Testis (tissue), 2 donors: ENCODE data around the gene SLC38A1.

Experiments
- POLR2A ChIP-seq: fragments of 450-650 bp; IDR thresholded peaks from one replicate; pipeline ENCODE4 v1.6.1; 2017; ENCODE audit warnings: antibody characterized with exemption, mild to moderate bottlenecking, moderate library complexity
- TF ChIP-seq, protein P1 (sequence below), 3 experiments: fragments of 450-650 bp in 2 of 3; fragments of 200-600 bp in 1 of 3; sonication (generic) in 1 of 3; IDR thresholded peaks; one replicate each; pipeline ENCODE4 v1.5.1; 2016 to 2019; ENCODE audit warnings: antibody characterized with exemption in 3 of 3, mild to moderate bottlenecking in 2 of 3, moderate library complexity in 1 of 3

DNA sequence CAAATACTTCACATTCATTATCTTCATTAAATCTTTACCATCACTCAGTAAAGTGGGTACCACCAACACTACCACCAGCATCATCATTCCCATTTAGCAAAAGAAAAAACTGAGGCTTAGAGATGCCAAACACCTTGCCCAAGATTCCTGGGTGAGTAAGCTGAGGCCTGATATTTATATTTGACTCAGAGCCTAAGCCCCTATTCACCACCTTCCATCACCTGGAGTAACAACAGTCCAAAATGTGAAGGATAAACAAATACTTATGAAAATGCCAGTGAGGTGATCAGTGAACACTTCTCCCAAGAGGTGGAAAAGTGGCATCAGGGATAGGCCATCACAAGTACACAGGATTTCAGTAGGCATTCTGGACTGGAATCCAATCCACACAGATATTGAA is 3.7 kb downstream of the SLC38A1 start:
- TF ChIP-seq, protein P1, sequence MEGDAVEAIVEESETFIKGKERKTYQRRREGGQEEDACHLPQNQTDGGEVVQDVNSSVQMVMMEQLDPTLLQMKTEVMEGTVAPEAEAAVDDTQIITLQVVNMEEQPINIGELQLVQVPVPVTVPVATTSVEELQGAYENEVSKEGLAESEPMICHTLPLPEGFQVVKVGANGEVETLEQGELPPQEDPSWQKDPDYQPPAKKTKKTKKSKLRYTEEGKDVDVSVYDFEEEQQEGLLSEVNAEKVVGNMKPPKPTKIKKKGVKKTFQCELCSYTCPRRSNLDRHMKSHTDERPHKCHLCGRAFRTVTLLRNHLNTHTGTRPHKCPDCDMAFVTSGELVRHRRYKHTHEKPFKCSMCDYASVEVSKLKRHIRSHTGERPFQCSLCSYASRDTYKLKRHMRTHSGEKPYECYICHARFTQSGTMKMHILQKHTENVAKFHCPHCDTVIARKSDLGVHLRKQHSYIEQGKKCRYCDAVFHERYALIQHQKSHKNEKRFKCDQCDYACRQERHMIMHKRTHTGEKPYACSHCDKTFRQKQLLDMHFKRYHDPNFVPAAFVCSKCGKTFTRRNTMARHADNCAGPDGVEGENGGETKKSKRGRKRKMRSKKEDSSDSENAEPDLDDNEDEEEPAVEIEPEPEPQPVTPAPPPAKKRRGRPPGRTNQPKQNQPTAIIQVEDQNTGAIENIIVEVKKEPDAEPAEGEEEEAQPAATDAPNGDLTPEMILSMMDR (IDR thresholded peaks at IDR 0.05) = no peak
- TF ChIP-seq POLR2A = no peak
